Thoracic aorta (tissue), 2 donors: ENCODE measurements around the gene OR52E6. TPM values are rescaled to one million over a fixed set of nuclear protein-coding genes. Genes with fewer than 3 reads are reported as not detected.

ENCODE experiments used
- ATAC-seq: fragments of 150-250 bp; one replicate; pipeline ENCODE4 v1.8.0; 2017; ENCODE audit warnings: low read depth; ENCODE audit not compliant: insufficient number of reproducible peaks, low FRiP score
- DNase-seq: peaks from one replicate; pipeline ENCODE4 v3.0.0-alpha.2; 2020; ENCODE audit warnings: low spot score
- H3K27ac ChIP-seq, 2 donors: fragments of 200-600 bp; sonication (generic); 1 replicate in 1 of 2; 2 replicates in 1 of 2; pipeline ENCODE4 v1.5.1; 2016; ENCODE audit warnings: mild to moderate bottlenecking in 2 of 2, moderate library complexity in 2 of 2
- H3K27me3 ChIP-seq: fragments of 200-600 bp; sonication (generic); replicated peaks from 2 replicates; pipeline ENCODE4 v1.6.0; 2016; ENCODE audit warnings: mild to moderate bottlenecking; ENCODE audit not compliant: insufficient read depth
- H3K36me3 ChIP-seq: fragments of 200-600 bp; sonication (generic); one replicate; pipeline ENCODE4 v1.5.1; 2016
- H3K4me1 ChIP-seq, 2 donors: fragments of 200-600 bp; sonication (generic); 1 replicate in 1 of 2; 2 replicates in 1 of 2; pipeline versions ENCODE4 v1.5.1 to v1.6.0; 2016; ENCODE audit warnings: low read depth in 2 of 2, mild to moderate bottlenecking in 1 of 2; ENCODE audit not compliant: control insufficient read depth in 1 of 2
- H3K4me3 ChIP-seq: fragments of 200-600 bp; sonication (generic); 2 replicates; pipeline ENCODE4 v1.5.1; 2016; ENCODE audit warnings: mild to moderate bottlenecking
- H3K9me3 ChIP-seq: fragments of 200-600 bp; sonication (generic); 2 replicates; pipeline ENCODE4 v1.5.1; 2016
- total RNA-seq, 2 donors: library from RNA; depleted of rRNA; stranded (reverse); fragments of >200 nt; gene quantifications; one replicate each; pipeline versions ENCODE4 v1.1.0 to v1.2.3, GENCODE V29; 2016
- TF ChIP-seq, protein P1 (sequence below): fragments of 200-600 bp; sonication (generic); IDR thresholded peaks from one replicate; pipeline ENCODE4 v1.5.1; 2019; ENCODE audit warnings: antibody characterized with exemption

The OR52E6 gene
- not detected for total RNA-seq

DNA sequence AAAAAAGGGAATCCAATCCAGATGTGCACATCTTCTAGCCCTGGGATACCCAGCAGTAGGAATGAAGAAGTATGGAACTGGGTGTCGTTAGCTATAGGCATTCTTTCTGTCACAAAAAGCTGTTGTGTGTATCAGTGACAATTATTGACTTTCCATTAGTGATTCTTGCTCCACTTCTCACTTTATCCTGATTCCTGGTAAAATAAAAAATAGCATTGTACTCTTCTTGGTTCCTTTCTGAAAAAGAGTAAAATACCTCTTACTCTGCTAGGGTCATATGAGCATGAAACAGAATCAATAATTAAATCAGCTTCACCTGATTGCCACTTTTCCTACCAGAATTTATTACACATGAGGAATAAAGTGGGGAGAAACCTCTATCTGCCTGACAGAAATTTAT, at the start of gene OR52E6:
Gene OR52E6, minus strand, starts transcription at position 101 of the 400 bp plus-strand sequence. Its CDS starts 0 bp downstream, at position 101.
- Histone ChIP-seq H3K9me3 (no peaks in the 10 kb centered on the region), H3K36me3 (no peaks in the 10 kb centered on the region), H3K27ac (no peak within 1 kb of the TSS), H3K27me3 (no peaks in the 10 kb centered on the region), H3K4me3 (no peak within 1 kb of the TSS), H3K4me1 (no peaks in the 10 kb centered on the region)
- DNase-seq (no peak), ATAC-seq (no peak)
- TF ChIP-seq, protein P1, sequence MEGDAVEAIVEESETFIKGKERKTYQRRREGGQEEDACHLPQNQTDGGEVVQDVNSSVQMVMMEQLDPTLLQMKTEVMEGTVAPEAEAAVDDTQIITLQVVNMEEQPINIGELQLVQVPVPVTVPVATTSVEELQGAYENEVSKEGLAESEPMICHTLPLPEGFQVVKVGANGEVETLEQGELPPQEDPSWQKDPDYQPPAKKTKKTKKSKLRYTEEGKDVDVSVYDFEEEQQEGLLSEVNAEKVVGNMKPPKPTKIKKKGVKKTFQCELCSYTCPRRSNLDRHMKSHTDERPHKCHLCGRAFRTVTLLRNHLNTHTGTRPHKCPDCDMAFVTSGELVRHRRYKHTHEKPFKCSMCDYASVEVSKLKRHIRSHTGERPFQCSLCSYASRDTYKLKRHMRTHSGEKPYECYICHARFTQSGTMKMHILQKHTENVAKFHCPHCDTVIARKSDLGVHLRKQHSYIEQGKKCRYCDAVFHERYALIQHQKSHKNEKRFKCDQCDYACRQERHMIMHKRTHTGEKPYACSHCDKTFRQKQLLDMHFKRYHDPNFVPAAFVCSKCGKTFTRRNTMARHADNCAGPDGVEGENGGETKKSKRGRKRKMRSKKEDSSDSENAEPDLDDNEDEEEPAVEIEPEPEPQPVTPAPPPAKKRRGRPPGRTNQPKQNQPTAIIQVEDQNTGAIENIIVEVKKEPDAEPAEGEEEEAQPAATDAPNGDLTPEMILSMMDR, result no peak

GRCh38 chr11:5891216-5891800, 49.6 kb upstream of the OR52E6 start:
- TF ChIP-seq, protein P1, result peak; percentile 23

GRCh38 chr11:5887661-5888060, 46.0 kb upstream of the OR52E6 start:
- Histone ChIP-seq H3K9me3 (no peaks in the 10 kb centered on the region), H3K4me3 (no peak overlapping the region), H3K4me1 (no peaks in the 10 kb centered on the region), H3K36me3 (no peaks in the 10 kb centered on the region), H3K27ac (no peak overlapping the region), H3K27me3 (no peaks in the 10 kb centered on the region)
- ATAC-seq, result no peak
- TF ChIP-seq, protein P1, result no peak
- DNase-seq, result no peak

More at GRCh38 chr11:5891216-5891800, 49.6 kb upstream of the OR52E6 start:
- Histone ChIP-seq H3K36me3 (no peaks in the 10 kb centered on the region), H3K27ac (no peak overlapping the region), H3K9me3 (no peaks in the 10 kb centered on the region), H3K4me3 (no peak overlapping the region), H3K27me3 (no peaks in the 10 kb centered on the region), H3K4me1 (no peaks in the 10 kb centered on the region)
- DNase-seq (no peak), ATAC-seq (no peak)

GRCh38 chr11:5887172-5887571, 45.5 kb upstream of the OR52E6 start:
- no peaks in the 10 kb centered on the region for H3K27me3 ChIP-seq
- no peak for ATAC-seq
- H3K4me1 ChIP-seq, result no peaks in the 10 kb centered on the region
- H3K9me3 ChIP-seq, result no peaks in the 10 kb centered on the region
- DNase-seq, result no peak
- no peak overlapping the region for H3K27ac ChIP-seq
- no peak overlapping the region for H3K4me3 ChIP-seq
- TF ChIP-seq, protein P1, result no peak
- no peaks in the 10 kb centered on the region for H3K36me3 ChIP-seq

GRCh38 chr11:5881756-5882155, 40.1 kb upstream of the OR52E6 start:
- TF ChIP-seq, protein P1, result no peak
- ATAC-seq, result no peak
- no peak overlapping the region for H3K4me3 ChIP-seq
- H3K36me3 ChIP-seq, result no peaks in the 10 kb centered on the region
- no peaks in the 10 kb centered on the region for H3K9me3 ChIP-seq
- no peaks in the 10 kb centered on the region for H3K27me3 ChIP-seq
- H3K4me1 ChIP-seq, result no peaks in the 10 kb centered on the region
- H3K27ac ChIP-seq, result no peak overlapping the region
- DNase-seq, result no peak
